Stimulated activated CD4-positive, alpha-beta T cell treated with anti-CD3 and anti-CD28 coated beads, Interleukin-2, amount 100 ng/mL, for 24 hours (primary cell): ENCODE measurements around the gene TMEM95.

Source experiments
- DNase-seq, 2 donors: peaks; one replicate each; pipeline ENCODE4 v3.0.0-alpha.2; 2020

The TMEM95 gene

DNA sequence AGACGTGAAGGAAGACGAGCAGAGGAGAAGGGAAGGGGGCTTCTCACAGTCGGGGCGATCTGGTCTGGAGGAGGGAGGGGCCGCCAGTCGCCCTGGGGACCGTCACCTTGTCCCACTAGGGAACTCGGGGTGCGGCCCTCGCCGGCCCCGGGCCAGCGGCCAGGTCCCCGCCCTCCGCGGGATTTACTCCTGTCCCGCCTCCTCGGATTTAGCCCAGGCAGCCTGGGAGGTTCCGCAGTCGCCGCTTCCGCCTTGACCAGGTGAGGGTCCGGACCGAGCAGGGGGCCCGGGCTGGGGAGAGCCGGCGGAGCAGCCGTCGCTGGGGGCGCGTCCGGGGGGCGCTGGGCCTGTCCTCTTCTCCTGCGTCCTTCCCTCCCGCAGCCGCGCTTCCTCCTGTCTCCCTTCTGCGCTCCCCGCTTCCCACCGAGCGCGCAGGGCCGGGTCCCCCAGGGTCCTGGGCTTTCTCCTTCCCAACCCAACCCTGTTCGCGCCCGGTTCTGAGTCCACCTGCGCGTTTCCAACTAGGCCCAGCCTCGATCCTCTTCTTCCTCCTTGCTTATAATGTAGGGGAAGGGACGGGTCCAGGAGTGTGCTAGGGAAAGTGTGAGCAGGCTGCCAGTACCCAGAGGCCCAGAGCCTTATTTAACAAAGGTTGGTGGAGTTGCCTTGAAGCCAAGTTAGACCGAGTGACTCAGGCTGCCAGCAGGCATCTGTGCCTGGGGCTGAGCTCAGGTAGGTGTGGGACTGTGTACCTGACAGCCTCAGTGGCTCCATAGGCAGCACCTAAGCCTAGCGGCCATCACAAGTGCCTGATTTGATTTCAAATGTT lies 26.1 kb downstream of the TMEM95 start, which contains the start of gene TNK1:
TSS of gene TNK1 (plus strand) at position 235 of the 829 bp plus-strand sequence. CDS start 1,838 bp downstream, outside the sequence.
- DNase-seq: no peak

GRCh38 chr17:7382901-7383300 lies 27.9 kb downstream of the TMEM95 start:
- no peak for DNase-seq

- no peak for DNase-seq
Observed at GRCh38 chr17:7383371-7383741, 28.4 kb downstream of the TMEM95 start.

DNA sequence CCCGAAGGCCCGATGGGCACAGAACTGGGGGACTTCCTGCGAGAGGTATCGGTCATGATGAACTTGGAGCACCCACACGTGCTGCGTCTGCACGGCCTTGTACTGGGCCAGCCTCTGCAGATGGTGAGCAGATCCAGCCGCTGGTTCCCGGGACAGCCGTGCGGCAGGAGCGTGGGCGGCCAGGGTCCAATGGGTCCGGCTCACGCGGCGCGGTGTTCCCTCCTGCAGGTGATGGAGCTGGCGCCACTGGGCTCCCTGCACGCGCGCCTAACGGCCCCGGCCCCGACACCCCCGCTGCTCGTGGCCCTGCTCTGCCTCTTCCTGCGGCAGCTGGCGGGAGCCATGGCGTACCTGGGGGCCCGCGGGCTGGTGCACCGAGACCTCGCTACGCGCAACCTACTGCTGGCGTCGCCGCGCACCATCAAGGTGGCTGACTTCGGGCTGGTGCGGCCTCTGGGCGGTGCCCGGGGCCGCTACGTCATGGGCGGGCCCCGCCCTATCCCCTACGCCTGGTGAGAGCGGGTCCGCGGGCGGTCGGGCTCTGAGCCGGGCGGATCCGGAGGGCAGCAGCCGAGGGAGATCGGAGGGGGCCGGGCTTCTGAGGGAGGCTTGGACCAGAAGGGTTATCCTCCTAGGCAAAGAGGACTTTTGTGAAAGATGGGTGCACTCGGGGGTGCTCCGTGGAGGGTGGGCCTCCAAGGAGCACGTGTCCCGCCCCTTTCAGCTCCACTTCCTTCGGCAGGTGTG lies 29.0 kb downstream of the TMEM95 start:
- peak; percentile 77 to 83 for DNase-seq

- no peak for DNase-seq
Observed at GRCh38 chr17:7384489-7385081, 29.6 kb downstream of the TMEM95 start.

DNA sequence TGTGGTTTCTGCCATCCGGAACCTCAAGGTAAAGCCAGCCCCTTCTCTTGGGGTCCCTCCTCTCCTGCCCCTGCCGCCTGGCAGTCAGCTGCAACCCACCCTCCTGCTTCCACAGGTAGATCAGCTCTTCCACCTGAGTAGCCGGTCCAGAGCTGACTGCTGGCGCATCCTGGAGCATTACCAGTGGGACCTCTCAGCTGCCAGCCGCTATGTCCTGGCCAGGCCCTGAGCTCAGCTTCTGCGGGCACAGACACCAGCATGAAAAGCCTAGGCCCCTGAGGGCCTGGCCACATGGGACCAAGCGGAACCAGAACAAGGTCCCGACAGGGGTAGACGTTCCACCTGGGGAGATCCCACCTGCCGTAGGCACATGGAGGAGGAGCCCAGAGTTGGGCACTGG lies 33.9 kb downstream of the TMEM95 start:
- DNase-seq: no peak

DNA sequence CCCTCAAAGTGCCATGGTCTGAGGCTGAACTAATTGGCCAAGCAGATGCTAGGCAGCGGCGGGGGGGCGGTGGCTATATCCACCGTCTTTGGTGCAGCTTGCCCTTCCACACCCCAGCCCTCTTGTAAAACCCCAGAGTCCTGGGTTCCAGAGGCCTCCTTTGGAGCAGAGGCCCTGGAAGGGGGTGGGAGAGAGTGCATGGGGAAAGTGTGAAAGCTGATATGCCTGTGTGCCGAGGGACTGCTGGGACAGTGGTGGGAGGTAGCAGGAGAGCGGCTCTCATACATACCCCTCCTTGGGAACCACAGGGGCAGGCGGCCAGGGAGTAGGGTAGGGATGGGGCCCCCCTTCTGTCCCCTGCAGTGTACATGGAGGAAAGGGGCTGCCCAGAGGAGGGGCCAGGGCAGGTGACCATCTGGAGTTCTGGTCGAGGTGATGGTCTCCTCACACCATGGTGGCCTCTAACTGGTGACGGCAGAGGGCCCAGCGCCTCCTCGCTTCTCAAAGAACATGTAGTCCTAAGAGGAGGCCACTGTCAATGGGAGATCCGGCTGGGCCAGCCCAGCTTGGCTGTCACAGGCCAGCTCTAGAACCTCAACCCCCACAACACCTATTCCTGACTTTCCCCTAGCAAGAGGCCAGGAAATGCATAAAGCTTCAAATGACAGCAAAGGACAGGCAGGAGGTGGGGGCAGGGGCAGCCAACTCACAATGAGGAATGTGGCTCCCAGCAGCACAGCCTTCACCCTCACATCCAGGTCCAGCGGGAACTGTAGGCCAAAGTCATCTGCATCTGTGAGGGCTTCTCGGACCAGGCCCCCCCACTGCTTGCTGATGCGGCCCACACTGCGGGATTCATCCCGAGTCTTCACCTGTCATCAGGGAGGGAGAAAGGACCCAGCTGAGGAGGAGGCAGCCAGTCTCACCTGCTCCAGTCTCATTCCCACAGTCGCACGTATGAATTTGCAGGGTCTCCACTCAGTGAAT lies 35.3 kb downstream of the TMEM95 start:
- DNase-seq: no peak

DNA sequence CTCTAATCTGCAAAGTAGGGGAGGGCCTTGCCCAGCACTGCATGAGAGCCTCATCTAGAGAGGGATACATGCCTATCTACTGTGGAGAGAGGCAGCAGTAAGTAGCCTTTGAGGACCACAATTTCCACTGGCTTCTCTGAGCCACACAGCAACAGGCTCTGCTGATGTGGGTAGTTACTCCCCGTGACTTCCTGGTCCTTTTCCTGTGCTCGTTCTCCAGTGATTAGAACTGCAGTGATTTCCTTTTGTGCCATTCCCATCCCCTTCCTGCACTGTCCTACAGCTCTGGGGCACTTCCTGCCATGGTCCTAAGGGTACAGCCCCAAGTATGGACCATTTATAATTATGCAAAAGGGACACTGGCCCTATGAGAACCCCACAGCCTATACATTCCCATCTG lies 36.4 kb downstream of the TMEM95 start:
- DNase-seq: no peak

- DNase-seq: no peak
Observed at GRCh38 chr17:7392696-7393612, 38.0 kb downstream of the TMEM95 start.

DNA sequence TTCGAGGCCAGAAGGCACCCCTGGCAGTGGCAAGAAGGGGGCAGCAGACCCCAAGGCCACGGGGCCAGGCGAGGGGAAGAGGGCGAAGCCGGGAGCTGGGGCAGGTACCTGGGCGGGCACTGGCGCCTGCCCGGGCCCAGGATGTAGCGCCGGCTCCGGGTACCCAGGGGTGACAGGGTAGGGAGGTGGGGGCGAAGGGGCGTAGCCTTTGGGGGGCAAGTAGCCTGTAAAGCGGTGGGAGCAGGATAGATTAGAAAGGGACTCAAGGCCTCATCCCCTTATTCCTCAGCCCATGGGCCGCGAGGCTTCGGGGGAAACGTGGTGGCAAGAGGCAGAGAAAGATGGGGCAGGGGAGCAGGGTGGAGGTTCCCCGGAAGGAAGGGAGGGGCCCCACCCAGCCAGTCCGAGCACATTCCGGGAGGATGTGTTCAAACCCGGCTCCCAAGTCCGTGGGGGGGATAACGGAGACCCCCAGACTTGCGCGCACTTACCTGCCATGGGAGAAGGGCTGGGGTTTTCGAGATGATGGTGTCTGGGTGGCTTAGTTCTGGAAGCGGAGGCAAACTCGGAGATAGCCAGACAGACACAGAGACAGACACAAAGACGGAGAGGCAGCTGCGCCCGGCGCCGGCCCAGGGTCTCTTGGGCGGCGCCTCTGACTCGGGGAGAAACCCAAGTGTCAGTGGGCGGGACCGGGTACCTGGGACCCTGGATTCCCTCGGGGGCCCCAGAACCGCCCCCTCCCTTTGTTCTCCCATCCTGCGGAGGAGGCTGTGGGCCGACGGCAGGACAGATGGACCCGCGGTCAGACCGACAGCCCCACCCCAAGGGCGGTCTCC lies 38.9 kb downstream of the TMEM95 start:
- DNase-seq: peak; percentile 44 to 69

DNA sequence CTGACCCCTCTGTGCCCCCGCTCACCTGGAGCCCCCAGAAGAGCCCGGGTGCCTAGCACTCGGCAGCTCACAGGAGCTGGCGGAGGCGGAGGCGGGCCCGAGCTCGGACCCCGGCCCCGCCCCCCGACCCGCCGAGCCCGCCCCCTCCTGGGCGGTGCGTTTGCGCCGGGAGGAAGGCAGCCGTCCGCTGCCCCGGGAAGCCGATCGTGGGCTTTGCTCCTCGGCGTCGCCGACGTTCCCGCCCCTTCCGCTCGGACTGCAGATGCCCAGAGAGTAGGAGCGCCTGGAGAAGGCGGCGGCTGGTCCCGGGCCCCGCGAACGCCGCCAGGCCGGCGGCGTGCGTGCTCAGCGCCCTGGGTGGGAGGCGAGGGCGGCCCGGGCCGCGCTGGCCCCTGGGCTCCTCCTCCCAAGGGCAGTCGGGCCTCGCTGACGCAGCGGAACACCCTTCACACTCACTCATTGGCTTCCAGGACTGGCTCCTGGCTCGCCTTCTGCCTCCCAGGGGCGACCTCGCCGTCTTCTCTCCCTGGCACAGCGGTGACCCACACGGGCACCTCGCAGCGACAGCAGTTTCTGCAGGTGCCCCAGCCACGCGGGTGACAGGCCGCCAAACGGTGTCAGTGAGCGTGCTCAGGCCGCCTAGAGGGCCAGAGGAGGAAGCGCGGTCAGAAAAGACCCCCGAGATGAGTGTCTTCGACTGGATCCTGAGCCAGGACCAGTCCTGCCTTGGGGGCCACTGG lies 39.7 kb downstream of the TMEM95 start, which contains the start of gene PLSCR3:
TSS of gene PLSCR3 (minus strand) at position 74 of the 740 bp plus-strand sequence. CDS start 415 bp downstream, outside the sequence.
- peak; percentile 86 to 90 for DNase-seq

DNA sequence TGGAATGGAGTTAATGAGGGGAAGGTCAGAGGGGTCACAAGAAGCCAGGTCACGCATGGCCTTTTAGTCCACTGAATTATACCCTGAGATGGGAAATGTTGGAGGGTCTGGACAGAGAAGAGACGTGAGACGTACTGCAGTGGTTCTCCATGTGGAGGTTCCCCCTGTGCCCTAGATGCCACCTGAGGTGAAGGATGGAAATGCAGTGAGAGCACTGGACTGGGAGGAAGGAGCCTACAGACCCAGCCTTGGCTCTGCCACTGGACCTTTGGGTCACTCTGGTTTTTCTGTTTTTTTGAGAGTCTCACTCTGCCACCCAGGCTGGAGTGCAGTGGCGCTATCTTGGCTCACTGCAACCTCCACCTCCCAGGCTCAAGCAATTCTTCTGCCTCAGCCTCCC lies 41.2 kb downstream of the TMEM95 start:
- no peak for DNase-seq

- no peak for DNase-seq
Observed at GRCh38 chr17:7398612-7399011, 43.7 kb downstream of the TMEM95 start.

- peak; percentile 27 to 34 for DNase-seq
Observed at GRCh38 chr17:7403043-7403726, 48.2 kb downstream of the TMEM95 start.

DNA sequence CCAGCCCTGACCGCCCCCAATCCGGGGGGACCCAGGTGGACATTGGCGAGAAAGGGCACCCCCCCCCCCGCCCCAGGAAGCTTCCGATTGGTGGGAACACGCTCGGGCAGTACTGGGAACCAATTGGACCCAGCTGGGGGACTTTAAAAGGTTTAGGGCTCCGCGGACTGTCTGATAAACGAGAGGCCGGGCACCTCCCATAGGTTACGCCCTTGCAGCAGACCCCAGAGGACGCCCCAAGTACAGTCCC lies 48.7 kb downstream of the TMEM95 start:
- DNase-seq: no peak

DNA sequence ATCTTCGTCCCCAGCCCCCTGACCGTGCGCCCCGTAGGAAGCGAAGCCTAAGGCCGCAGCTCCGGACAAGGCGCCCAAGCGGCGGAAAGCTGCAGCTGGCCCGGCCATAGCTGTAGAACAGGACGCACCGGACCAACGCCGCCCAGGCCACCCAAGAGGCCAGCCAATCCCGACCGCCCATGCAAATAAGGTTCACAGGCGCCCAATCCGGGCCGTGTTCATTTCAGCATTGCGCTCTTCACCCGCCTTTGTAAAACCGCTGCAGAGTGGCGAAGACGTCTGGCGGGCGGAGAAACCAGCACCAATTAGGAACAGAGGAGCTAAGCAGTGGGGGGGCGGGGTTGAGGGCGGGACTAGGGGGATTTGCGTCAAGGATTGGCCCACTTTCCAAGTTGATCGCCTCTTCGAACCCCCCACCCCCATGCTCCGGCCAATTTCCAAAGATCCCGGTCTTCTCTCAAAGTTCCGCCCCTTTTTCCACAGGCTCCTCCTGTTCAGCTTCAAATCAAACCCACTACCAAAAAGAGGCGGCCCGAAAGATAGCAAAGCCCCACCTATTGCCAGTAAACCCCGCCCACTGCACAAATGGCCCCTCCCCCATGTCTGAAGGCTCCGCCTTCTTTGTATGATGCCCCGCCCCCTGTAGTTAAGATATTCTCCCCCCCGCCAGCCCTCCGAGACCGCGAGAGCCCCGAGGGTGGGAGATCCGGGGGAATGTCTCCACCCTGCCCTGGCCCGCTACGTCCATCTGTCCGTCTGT lies 49.2 kb downstream of the TMEM95 start, which contains the start of gene TMEM256:
TSS of gene TMEM256 (minus strand) at position 121 of the 760 bp plus-strand sequence. CDS start at position 108, 13 bp downstream.
- DNase-seq: peak; percentile 94 to 95

DNA sequence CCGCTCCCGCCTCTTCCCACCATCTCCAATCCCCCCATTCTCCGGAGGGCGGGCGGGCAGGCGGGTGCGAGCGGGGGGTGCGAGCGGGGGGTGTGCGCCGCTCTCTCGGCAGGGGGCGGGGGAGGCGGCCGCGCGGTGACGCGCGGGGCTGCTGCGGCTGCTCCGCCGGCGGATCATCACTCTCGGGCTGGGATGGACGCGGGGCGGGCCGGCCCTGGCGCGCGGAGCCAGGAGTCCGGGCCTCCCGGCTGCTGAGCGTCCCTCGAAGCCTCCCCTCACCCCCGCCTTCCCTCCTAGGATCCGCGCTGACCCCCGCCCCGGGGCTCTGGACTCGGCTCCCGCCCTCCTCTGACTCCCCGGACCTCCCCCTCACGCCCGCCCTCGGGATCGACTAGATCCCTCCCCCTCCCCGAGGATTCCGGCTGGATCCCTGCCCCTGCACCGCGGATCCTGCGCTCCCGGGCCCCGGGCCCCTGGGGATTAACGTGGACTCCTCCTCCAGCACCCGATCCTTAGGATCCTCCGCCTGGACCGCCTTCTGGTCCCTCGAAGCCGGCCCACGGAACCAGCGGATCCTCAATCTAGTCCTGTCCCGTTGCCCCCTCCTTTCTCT lies 49.9 kb downstream of the TMEM95 start:
- peak in 1 of 2 donors; percentile 68 for DNase-seq
